Thyroid gland (tissue), 4 donors: ENCODE results near the gene SETDB2. TPM values are rescaled to one million over a fixed set of nuclear protein-coding genes. Genes with fewer than 3 reads are reported as not detected.

ENCODE experiments used
- DNase-seq, 2 donors: peaks; one replicate each; pipeline ENCODE4 v3.0.0-alpha.2; 2019
- H3K27ac ChIP-seq, 3 donors: fragments of 200-600 bp; sonication (generic); 1 replicate in 2 of 3; 2 replicates in 1 of 3; pipeline ENCODE4 v1.5.1; 2016 to 2019; ENCODE audit warnings: mild to moderate bottlenecking in 1 of 3, moderate library complexity in 1 of 3
- H3K27me3 ChIP-seq: fragments of 200-600 bp; sonication (generic); one replicate; pipeline ENCODE4 v1.5.1; 2019
- H3K36me3 ChIP-seq, 2 donors: fragments of 200-600 bp; sonication (generic); one replicate each; pipeline ENCODE4 v1.5.1; 2016 to 2019
- H3K4me1 ChIP-seq, 2 donors: fragments of 200-600 bp; sonication (generic); one replicate each; pipeline ENCODE4 v1.5.1; 2017 to 2019
- H3K4me3 ChIP-seq, 3 donors: fragments of 200-600 bp; sonication (generic); replicated peaks in 1 of 3; 1 replicate in 2 of 3; 2 replicates in 1 of 3; pipeline ENCODE4 v1.5.1; 2016; ENCODE audit warnings: mild to moderate bottlenecking in 1 of 3
- H3K9me3 ChIP-seq: fragments of 200-600 bp; sonication (generic); one replicate; pipeline ENCODE4 v1.5.1; 2017
- POLR2A ChIP-seq, 2 donors: fragments of 450-650 bp; IDR thresholded peaks; one replicate each; pipeline ENCODE4 v1.6.1; 2017; ENCODE audit warnings: antibody characterized with exemption in 2 of 2, mild to moderate bottlenecking in 2 of 2, moderate library complexity in 1 of 2
- WGBS, 2 donors: methylation state at CpG; one replicate each; pipeline ENCODE4 v1.1.5; 2017; 5-methylcytosine and 5-hydroxymethylcytosine counted together
- intact Hi-C: fragments of 100-400 bp; cut with DNase I; formaldehyde crosslinking; loops from one replicate; pipeline ENCODE4 v1.15.1; 2023
- total RNA-seq, 4 donors: library from RNA; depleted of rRNA; stranded (reverse); fragments of >200 nt; gene quantifications; one replicate each; pipeline ENCODE4 v1.2.3, GENCODE V29; 2016
- TF ChIP-seq, protein P1 (sequence below), 6 experiments: fragments of 200-600 bp in 3 of 6; fragments of 450-650 bp in 3 of 6; sonication (generic) in 3 of 6; IDR thresholded peaks; one replicate each; pipeline ENCODE4 v1.5.1; 2016 to 2019; ENCODE audit warnings: antibody characterized with exemption in 6 of 6, mild to moderate bottlenecking in 2 of 6, inconsistent platforms in 1 of 6, moderate library complexity in 1 of 6

Gene SETDB2
- total RNA-seq, 4 donors from 2014 or later, result 17.9 to 27.4 (median 22.1) TPM

DNA sequence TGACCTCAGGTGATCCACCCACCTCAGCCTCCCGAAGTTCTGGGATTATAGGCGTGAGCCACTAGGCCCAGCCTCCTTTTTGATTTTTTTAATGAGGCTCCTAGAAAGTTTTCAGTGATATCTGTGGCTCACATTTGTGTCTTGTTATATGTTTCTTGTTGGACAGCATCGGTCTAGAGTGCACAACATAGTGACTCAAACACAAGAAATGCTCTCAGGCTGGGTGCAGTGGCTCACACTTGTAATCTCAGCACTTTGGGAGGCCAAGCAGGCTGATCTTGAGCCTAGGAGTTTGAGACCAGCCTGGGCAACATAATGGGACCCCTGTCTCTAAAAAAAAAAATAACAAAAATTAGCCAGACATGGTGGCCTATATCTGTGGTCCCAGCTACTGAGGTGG lies 59.9 kb downstream of the SETDB2 start:
- DNase-seq, result no peak
- Histone ChIP-seq H3K4me3 (no peak overlapping the region), H3K27me3 (no peaks in the 10 kb centered on the region), H3K36me3 (peaks cover 0 to 3% of the 10 kb centered on the region in 2 donors), H3K4me1 (peaks cover 6 to 27% of the 10 kb centered on the region in 2 donors), H3K9me3 (no peaks in the 10 kb centered on the region), H3K27ac (no peak overlapping the region)
- 92 to 97% methylated on average over 3 of the region's 3 CpGs for WGBS, 2 donors
- intact Hi-C loops, result no loop called here
- TF ChIP-seq, protein P1, sequence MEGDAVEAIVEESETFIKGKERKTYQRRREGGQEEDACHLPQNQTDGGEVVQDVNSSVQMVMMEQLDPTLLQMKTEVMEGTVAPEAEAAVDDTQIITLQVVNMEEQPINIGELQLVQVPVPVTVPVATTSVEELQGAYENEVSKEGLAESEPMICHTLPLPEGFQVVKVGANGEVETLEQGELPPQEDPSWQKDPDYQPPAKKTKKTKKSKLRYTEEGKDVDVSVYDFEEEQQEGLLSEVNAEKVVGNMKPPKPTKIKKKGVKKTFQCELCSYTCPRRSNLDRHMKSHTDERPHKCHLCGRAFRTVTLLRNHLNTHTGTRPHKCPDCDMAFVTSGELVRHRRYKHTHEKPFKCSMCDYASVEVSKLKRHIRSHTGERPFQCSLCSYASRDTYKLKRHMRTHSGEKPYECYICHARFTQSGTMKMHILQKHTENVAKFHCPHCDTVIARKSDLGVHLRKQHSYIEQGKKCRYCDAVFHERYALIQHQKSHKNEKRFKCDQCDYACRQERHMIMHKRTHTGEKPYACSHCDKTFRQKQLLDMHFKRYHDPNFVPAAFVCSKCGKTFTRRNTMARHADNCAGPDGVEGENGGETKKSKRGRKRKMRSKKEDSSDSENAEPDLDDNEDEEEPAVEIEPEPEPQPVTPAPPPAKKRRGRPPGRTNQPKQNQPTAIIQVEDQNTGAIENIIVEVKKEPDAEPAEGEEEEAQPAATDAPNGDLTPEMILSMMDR (IDR thresholded peaks at IDR 0.05), result no peak
- TF ChIP-seq POLR2A (IDR thresholded peaks at IDR 0.05), result no peak

DNA sequence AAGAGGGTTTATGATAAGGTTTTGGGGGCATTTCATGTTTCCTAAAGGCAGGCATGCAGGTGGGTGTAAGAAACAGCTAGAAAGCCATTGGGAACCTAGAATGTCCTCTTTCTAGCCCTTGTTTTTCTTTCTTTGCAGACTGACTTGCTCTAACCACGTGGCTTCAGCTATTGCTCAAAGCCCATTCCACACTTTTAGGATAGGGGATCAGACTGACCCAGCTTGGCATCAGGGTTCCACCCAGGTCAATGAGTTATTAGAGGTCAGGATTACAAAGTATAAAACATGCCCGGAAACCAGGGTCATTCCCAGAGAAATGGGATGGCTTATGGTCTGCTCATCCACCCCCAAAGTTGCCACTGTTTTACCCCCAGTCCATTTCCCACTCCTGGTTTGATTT lies 68.5 kb downstream of the SETDB2 start:
- Histone ChIP-seq H3K9me3 (no peaks in the 10 kb centered on the region), H3K27ac (no peak overlapping the region), H3K4me3 (no peak overlapping the region), H3K4me1 (peaks cover 10% of the 10 kb centered on the region in 2 donors), H3K36me3 (peaks cover 12 to 13% of the 10 kb centered on the region in 2 donors), H3K27me3 (no peaks in the 10 kb centered on the region)
- TF ChIP-seq, protein P1 (IDR thresholded peaks at IDR 0.05), result no peak
- no peak for TF ChIP-seq POLR2A (IDR thresholded peaks at IDR 0.05)
- DNase-seq, result no peak
- 86 to 89% methylated on average over 2 of the region's 2 CpGs for WGBS, 2 donors
- intact Hi-C loops, result no loop called here

DNA sequence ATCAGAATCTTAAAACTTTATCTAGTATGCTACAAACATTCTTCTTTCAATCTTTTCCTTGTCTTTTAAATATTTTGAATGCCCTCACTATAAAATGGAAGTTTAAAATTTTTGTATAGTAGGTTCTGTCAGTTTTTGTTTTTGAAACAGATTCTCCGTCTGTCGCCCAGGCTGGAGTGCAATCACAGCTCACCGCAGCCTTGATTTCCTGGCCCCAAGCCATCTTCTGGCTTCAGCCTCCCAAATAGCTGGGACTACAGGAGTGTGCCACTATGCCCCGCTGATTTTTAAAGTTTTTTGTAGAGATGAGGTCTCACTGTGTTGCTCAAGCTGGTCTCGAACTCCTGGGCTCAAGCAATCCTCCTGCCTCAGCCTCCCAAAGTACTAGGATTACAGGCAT lies 72.4 kb downstream of the SETDB2 start:
- 50 to 52% methylated on average over 5 of the region's 5 CpGs for WGBS, 2 donors
- no peak overlapping the region for H3K4me3 ChIP-seq
- H3K4me1 ChIP-seq, result peaks cover 10 to 15% of the 10 kb centered on the region in 2 donors
- H3K27ac ChIP-seq, result peak overlapping the region; percentile 33 to 52 (median 40)
- intact Hi-C loops, result no loop called here
- no peaks in the 10 kb centered on the region for H3K27me3 ChIP-seq
- peaks cover 12 to 13% of the 10 kb centered on the region in 2 donors for H3K36me3 ChIP-seq
- TF ChIP-seq POLR2A (IDR thresholded peaks at IDR 0.05), result no peak
- TF ChIP-seq, protein P1 (IDR thresholded peaks at IDR 0.05), result no peak
- DNase-seq, result peak; percentile 81 to 82
- no peaks in the 10 kb centered on the region for H3K9me3 ChIP-seq

DNA sequence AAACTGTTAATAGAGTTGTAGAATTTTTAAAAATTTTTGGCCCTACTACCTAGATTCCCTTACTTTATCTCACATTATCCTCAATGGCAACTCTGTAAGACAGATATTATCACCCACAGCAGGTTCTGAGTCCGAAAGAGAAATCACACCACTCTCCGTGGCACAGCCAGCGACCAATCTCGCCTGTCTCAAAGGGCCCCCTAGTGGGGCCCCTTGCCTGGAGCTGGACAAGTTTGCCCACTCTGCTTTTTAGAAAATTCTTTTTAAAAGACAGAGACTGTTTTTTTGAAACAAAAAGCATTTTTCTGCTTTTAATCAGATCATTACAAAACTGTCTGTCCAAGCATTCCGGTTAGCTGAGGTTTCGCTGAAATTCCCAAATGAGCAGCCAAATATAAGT lies 73.4 kb downstream of the SETDB2 start:
- H3K9me3 ChIP-seq, result no peaks in the 10 kb centered on the region
- peak overlapping the region in 1 of 3 donors; percentile 39 for H3K27ac ChIP-seq
- peaks cover 12 to 13% of the 10 kb centered on the region in 2 donors for H3K36me3 ChIP-seq
- DNase-seq, result peak in 1 of 2 donors; percentile 39
- WGBS, 2 donors, result 78 to 87% methylated on average over 6 of the region's 6 CpGs
- intact Hi-C loops, result no loop called here
- TF ChIP-seq, protein P1 (IDR thresholded peaks at IDR 0.05), result peak in 2 of 6 experiments; percentile 13 to 28
- no peak for TF ChIP-seq POLR2A (IDR thresholded peaks at IDR 0.05)
- H3K4me1 ChIP-seq, result peaks cover 10 to 15% of the 10 kb centered on the region in 2 donors
- no peaks in the 10 kb centered on the region for H3K27me3 ChIP-seq
- no peak overlapping the region for H3K4me3 ChIP-seq

DNA sequence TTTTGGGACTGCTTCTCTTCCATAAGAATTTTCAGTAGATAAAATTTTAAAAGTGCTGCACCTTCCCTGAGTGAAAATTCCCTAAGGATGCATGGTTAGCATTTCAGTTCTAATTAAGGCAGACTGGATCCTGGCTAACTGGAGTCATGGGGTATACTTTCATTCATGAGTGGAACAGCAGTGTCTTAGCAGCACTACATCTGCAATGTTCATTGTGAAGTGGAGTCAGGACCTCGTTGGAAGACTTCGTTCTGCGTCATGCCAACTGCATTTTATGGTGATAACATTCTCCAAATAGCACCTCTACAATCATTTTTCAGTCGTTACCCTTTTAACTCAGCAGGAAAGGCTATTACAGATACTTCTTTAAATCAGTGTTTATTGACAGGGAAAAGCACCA lies 77.2 kb downstream of the SETDB2 start:
- TF ChIP-seq, protein P1 (IDR thresholded peaks at IDR 0.05), result no peak
- TF ChIP-seq POLR2A (IDR thresholded peaks at IDR 0.05), result no peak
- peak overlapping the region in 2 of 3 donors; percentile 1 to 52 for H3K27ac ChIP-seq

More for the DNA sequence above, 77.2 kb downstream of the SETDB2 start:
- 71 to 77% methylated on average over 4 of the region's 4 CpGs for WGBS, 2 donors
- no peak overlapping the region for H3K4me3 ChIP-seq
- peaks cover 26 to 34% of the 10 kb centered on the region in 2 donors for H3K4me1 ChIP-seq
- intact Hi-C loops, result no loop called here
- DNase-seq, result no peak
- no peaks in the 10 kb centered on the region for H3K27me3 ChIP-seq
- H3K36me3 ChIP-seq, result no peaks in the 10 kb centered on the region
- H3K9me3 ChIP-seq, result no peaks in the 10 kb centered on the region
